Measurements from ENCODE around the gene ABCA7. TPM values are rescaled to one million over a fixed set of nuclear protein-coding genes. Genes with fewer than 3 reads are reported as not detected.
A peak's percentile ranks its signal among the peaks of the same experiment; 100 is the strongest.

ABCA7 gene
- total RNA-seq, 1 experiment from 2014 or later: 18.2 TPM

- Mint-ChIP-seq H3K4me1 (ENCODE audit: insufficient read depth, unreplicated experiment) (peaks cover 24% of the 10 kb centered on the region), H3K36me3 (ENCODE audit: insufficient read depth, unreplicated experiment) (peaks cover 46% of the 10 kb centered on the region), H3K9me3 (ENCODE audit: unreplicated experiment) (peaks cover 6% of the 10 kb centered on the region), H3K4me3 (ENCODE audit: unreplicated experiment) (peak within 1 kb of the TSS; percentile 90), H3K27ac (ENCODE audit: low read depth, unreplicated experiment) (peak within 1 kb of the TSS; percentile 96), H3K27me3 (ENCODE audit: insufficient read depth, unreplicated experiment) (no peaks in the 10 kb centered on the region)
- intact Hi-C loops (cut with micrococcal nuclease): loop anchor here (2.0 kb wide), 1 partner anchor 74 kb away; the partner anchor contains the start of genes RNU6-2 and TMEM259
- ChIA-PET CTCF (interaction anchor here (0.6 to 1.0 kb wide), 5 partner anchors 36 to 171 kb away, joined by 3 to 5 read pairs (median 3); no protein-coding TSS in a partner anchor), POLR2A (interaction anchor here (0.7 to 3.2 kb wide), 14 partner anchors 8 to 158 kb away, joined by 3 to 19 read pairs (median 4); partner anchors contain the start of gene GPX4)
- TF ChIP-seq, protein P1, sequence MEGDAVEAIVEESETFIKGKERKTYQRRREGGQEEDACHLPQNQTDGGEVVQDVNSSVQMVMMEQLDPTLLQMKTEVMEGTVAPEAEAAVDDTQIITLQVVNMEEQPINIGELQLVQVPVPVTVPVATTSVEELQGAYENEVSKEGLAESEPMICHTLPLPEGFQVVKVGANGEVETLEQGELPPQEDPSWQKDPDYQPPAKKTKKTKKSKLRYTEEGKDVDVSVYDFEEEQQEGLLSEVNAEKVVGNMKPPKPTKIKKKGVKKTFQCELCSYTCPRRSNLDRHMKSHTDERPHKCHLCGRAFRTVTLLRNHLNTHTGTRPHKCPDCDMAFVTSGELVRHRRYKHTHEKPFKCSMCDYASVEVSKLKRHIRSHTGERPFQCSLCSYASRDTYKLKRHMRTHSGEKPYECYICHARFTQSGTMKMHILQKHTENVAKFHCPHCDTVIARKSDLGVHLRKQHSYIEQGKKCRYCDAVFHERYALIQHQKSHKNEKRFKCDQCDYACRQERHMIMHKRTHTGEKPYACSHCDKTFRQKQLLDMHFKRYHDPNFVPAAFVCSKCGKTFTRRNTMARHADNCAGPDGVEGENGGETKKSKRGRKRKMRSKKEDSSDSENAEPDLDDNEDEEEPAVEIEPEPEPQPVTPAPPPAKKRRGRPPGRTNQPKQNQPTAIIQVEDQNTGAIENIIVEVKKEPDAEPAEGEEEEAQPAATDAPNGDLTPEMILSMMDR (IDR thresholded peaks at IDR 0.05; ENCODE audit: unreplicated experiment): no peak
- DNase-seq (ENCODE audit: unreplicated experiment): peak; percentile 98
- BruUV-seq (replicated peaks): no TSS peak
Measured at GRCh38 chr19:1094978-1095701, 55.2 kb downstream of the ABCA7 start, which contains the start of gene POLR2E. Gene POLR2E (minus strand): TSS chr19:1095375. CDS start chr19:1095315, 60 bp downstream.

GRCh38 chr19:1097810-1098176 lies 57.9 kb downstream of the ABCA7 start:
- no peaks in the 10 kb centered on the region for H3K27me3 Mint-ChIP-seq (ENCODE audit: insufficient read depth, unreplicated experiment)
- POLR2A ChIA-PET: interaction anchor here (0.6 to 1.6 kb wide), 5 partner anchors 15 to 171 kb away, joined by 3 to 6 read pairs (median 4); partner anchors contain the start of genes CIRBP and CNN2
- H3K4me3 Mint-ChIP-seq (ENCODE audit: unreplicated experiment): no peak overlapping the region
- intact Hi-C loops (cut with micrococcal nuclease): no loop called here
- H3K27ac Mint-ChIP-seq (ENCODE audit: low read depth, unreplicated experiment): no peak overlapping the region
- BruUV-seq (replicated peaks): no TSS peak
- peaks cover 30% of the 10 kb centered on the region for H3K4me1 Mint-ChIP-seq (ENCODE audit: insufficient read depth, unreplicated experiment)
- DNase-seq (ENCODE audit: unreplicated experiment): no peak
- CTCF ChIA-PET: interaction anchor here (0.6 to 0.8 kb wide), 4 partner anchors 23 to 295 kb away, joined by 3 to 6 read pairs (median 4); no protein-coding TSS in a partner anchor
- TF ChIP-seq, protein P1 (IDR thresholded peaks at IDR 0.05; ENCODE audit: unreplicated experiment): no peak
- peaks cover 6% of the 10 kb centered on the region for H3K9me3 Mint-ChIP-seq (ENCODE audit: unreplicated experiment)
- peaks cover 44% of the 10 kb centered on the region for H3K36me3 Mint-ChIP-seq (ENCODE audit: insufficient read depth, unreplicated experiment)

DNA sequence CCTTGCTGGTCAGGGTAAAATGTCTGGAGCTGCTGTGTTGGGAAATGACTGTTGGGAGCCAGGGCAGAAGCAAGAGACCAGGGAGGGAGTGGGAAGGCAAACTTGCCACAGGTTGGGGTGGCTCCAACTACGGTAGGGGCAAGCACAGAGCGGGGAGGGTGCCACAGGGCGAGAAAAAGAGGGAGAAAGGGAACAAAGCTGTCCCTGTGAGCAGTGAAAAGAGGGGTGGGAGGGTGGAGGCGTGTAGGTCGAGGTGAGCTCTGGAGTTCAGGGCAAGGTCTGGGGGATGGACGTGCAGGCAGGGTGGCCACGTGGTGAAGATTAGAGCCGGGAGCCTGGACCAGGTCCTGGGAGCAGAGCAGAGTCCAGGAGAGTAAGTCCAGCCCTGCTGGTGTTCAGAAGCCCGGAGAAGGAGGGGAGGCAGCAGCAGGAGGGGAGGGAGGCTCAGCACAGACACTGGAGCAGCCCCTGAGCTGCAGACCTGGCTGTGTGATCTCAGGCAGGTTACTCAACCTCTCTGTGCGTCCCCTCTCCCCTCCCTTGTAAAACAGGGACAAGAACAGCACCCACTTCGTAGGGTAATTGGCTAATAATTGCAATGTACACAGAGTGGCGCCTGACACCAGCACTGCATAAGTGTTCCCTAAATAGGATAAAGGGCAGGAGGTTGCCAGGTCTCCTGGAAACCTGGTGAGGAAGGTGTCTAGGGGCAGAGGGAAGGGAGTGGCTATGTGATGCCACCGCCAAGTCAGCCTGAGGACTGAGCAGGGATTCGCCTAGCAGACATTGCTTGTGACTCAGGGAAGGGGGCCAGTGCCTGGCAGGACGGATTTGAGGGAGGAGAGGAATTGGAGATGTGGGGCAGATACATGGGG lies 58.5 kb downstream of the ABCA7 start:
- peak overlapping the region; percentile 58 for H3K4me3 Mint-ChIP-seq (ENCODE audit: unreplicated experiment)
- ChIA-PET POLR2A (interaction anchor here (0.7 to 1.6 kb wide), 4 partner anchors 57 to 171 kb away, joined by 3 to 6 read pairs (median 4); partner anchors contain the start of genes CIRBP and CNN2), CTCF (interaction anchor here (0.6 to 0.8 kb wide), 6 partner anchors 24 to 296 kb away, joined by 3 to 6 read pairs (median 3); no protein-coding TSS in a partner anchor)
- intact Hi-C loops (cut with micrococcal nuclease): no loop called here
- H3K9me3 Mint-ChIP-seq (ENCODE audit: unreplicated experiment): peaks cover 6% of the 10 kb centered on the region
- TF ChIP-seq, protein P1 (IDR thresholded peaks at IDR 0.05; ENCODE audit: unreplicated experiment): no peak
- H3K27me3 Mint-ChIP-seq (ENCODE audit: insufficient read depth, unreplicated experiment): no peaks in the 10 kb centered on the region
- BruUV-seq (replicated peaks): no TSS peak
- DNase-seq (ENCODE audit: unreplicated experiment): peak; percentile 82
- H3K4me1 Mint-ChIP-seq (ENCODE audit: insufficient read depth, unreplicated experiment): peaks cover 25% of the 10 kb centered on the region
- H3K36me3 Mint-ChIP-seq (ENCODE audit: insufficient read depth, unreplicated experiment): peaks cover 38% of the 10 kb centered on the region
- H3K27ac Mint-ChIP-seq (ENCODE audit: low read depth, unreplicated experiment): peak overlapping the region; percentile 98

Measured in MCF 10A (cell line).